HG03045 (cell line): Measurements from ENCODE around the gene ZXDC.

Experiments
- ATAC-seq: cut with Tn5 transposase; IDR thresholded peaks from one replicate; pipeline ENCODE4 v1.9.1; 2021; ENCODE audit warnings: mild to moderate bottlenecking, moderate library complexity; ENCODE audit not compliant: unreplicated experiment

The ZXDC gene

DNA sequence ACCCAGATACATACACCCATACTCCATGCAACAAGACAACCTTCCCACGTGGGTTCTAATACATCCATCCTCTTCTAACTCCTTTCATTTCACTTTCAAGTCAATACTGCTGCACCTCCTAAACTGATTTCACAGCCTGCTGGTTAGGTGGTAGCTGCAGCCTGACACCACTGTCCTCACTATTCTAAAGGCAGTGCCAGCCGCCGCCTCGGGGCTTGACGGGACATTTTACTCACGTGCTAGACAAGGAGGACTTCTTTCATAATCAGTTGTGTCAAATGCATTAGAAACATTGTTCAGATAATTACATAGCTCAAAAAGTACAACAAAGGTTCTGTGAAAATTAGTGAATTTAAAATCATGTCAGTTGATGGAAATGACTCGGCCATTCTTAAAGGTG is 35.6 kb upstream of the ZXDC start:
- no peak for ATAC-seq

DNA sequence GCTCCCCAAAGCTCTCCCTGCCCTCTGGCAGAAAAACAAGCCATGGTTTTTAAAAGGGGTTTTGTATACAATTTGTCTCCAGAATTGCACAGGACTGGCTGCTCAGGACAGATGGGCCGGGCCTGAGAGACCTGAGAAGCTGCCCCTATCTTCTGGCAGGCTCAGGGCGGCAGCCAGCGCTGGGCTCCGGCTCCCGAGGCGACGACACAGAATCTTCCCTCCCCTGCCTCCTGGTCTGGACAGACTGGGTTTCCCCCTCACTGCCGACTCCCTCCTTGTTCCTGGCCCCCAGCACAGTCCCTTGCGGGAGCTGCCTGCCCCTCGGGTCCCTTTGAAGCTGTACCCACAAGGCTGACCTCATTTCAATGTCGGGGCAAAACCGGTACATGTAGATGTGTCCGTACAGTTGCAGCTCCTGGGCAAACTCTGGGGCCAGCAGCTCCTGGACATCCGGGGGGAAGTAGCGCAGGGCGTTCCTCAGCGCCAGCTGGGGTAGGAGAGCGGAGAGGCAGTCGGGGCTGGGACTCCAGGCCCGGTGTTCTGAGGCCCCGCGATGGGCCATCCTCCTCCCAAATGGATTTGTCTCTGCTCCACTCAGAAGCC is 34.7 kb upstream of the ZXDC start:
- no peak for ATAC-seq

GRCh38 chr3:126509597-126510307 is 34.1 kb upstream of the ZXDC start:
- ATAC-seq, result no peak

- no peak for ATAC-seq
These were observed 32.9 kb upstream of the ZXDC start for GRCh38 chr3:126508564-126508964.

DNA sequence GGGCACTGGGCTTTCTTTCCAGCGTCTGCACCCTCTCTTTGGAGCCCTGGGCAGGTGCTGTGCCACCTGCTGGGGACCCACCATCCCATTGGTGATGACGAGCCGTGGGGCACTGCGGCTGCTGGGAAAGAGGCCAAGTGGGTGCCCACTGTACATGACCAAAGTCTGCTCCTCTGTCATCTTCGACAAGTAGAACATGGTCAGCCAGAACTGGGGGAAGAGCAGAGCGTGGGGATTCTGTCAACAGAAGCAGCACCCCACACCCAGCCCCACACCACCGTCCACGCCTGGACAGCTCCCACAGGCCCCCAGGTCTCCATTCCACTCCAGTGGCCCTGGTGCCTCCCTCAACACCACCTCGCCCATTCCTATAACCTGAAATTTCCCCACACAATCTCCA is 32.2 kb upstream of the ZXDC start:
- ATAC-seq, result no peak

DNA sequence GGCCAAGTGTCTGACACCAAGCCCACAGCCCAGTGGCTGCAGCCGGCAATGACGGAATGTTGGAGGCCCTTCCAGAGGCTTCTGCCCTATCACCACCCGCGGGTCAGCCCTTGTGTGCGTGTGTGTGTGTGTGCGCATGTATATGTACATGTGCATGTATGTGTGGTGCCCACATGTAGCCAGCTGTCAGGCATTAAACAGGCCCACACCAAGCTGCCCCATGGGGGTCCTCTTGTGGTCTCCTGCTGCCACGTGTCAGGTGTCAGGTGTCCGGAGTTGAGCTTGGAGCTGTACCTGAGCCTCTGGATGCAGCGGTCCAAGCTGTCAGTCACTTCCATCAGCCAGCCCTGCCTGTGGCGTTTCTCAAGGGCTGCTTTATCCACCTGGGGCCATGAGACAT is 28.0 kb upstream of the ZXDC start:
- no peak for ATAC-seq

- ATAC-seq, result no peak
These were observed 27.0 kb upstream of the ZXDC start for GRCh38 chr3:126502656-126503055.

DNA sequence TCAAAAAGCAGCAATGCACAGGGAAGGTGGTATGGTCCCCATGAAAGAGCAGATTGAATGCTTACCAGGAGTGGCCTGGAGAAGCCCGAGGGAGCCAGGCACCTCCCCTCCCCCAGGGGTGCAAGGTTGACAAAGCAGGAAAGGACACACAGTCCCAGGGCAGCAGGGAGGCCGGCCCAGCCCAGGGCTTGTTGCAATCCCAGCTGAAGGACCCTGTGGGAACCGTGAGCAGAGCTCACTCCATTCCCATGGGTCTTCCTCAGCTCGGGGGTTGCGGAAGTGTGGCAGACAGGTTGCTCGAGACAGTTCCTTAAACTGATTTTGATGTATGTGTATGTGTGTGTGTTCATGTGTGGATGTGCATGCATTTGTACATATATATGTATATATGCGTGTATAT is 26.0 kb upstream of the ZXDC start:
- ATAC-seq, result no peak

GRCh38 chr3:126501054-126501453 is 25.4 kb upstream of the ZXDC start:
- ATAC-seq, result no peak

- ATAC-seq, result no peak
These were observed 24.3 kb upstream of the ZXDC start for GRCh38 chr3:126500016-126500415.

GRCh38 chr3:126499401-126499800 is 23.7 kb upstream of the ZXDC start:
- no peak for ATAC-seq

DNA sequence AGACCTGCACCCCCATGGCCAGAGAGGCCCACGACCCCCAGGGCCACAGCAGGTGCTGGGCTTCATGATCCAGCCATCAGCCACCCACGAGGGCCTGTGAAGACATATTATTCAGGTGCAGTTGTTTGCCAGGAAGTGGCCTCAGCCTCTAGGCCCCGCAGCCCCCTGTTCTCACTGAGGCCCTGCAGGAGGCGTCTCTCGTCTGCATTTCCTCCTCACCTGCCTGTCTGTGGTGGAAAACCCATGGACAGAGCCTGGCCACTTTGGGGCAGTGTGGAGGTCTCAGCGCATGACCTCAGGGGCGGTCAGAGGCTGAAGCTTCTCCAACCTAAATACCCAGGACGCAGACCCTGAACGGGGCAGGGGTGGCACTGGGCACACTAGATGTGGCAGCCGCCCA is 23.2 kb upstream of the ZXDC start:
- no peak for ATAC-seq

GRCh38 chr3:126498461-126498860 is 22.8 kb upstream of the ZXDC start:
- no peak for ATAC-seq

- ATAC-seq, result no peak
These were observed 22.3 kb upstream of the ZXDC start for GRCh38 chr3:126497956-126498355.

- ATAC-seq, result no peak
These were observed 21.5 kb upstream of the ZXDC start for GRCh38 chr3:126496894-126497850.

DNA sequence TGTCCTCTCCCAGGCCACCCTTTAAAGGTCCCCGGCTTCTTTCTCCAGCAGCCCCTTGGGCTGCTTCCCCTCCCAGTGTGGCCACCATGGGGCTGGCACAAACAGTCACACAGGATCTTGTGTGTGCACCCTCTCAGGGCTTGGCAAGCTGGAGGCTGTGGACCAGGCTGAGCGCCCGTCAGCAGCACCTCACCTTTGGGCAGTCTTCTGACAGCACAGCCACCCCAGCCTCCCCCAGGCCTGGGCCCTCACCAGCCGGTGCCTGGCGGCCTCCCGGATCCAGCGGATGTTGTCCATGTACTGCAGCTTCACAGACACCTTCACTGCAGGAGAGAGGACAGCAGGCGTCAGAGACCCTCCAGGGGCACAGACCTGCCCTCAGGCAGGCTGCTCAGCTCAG is 20.1 kb upstream of the ZXDC start:
- ATAC-seq, result no peak

DNA sequence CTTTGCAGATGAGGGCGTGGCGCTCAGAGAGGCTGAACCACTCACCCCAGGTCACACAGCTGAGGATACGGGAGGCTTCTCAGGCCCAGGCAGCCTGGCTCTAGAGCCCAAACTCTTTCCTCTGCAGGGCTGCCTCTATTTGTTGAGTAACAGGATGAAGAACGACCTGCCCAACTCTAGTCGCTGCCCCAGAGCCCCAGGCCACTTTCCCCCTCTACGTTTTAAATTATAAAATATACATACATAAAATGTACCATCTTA is 19.2 kb upstream of the ZXDC start:
- no peak for ATAC-seq

GRCh38 chr3:126494204-126494969 is 18.7 kb upstream of the ZXDC start:
- ATAC-seq, result no peak

- ATAC-seq, result no peak
These were observed 18.0 kb upstream of the ZXDC start for GRCh38 chr3:126493739-126494138.

GRCh38 chr3:126493051-126493450 is 17.4 kb upstream of the ZXDC start:
- no peak for ATAC-seq
